GM19351 (cell line): Measurements from ENCODE around the gene ST7.

ENCODE experiments used
- ATAC-seq: cut with Tn5 transposase; IDR thresholded peaks from one replicate; pipeline ENCODE4 v1.9.1; 2021; ENCODE audit warnings: mild to moderate bottlenecking, moderate library complexity; ENCODE audit not compliant: unreplicated experiment

The ST7 gene

DNA sequence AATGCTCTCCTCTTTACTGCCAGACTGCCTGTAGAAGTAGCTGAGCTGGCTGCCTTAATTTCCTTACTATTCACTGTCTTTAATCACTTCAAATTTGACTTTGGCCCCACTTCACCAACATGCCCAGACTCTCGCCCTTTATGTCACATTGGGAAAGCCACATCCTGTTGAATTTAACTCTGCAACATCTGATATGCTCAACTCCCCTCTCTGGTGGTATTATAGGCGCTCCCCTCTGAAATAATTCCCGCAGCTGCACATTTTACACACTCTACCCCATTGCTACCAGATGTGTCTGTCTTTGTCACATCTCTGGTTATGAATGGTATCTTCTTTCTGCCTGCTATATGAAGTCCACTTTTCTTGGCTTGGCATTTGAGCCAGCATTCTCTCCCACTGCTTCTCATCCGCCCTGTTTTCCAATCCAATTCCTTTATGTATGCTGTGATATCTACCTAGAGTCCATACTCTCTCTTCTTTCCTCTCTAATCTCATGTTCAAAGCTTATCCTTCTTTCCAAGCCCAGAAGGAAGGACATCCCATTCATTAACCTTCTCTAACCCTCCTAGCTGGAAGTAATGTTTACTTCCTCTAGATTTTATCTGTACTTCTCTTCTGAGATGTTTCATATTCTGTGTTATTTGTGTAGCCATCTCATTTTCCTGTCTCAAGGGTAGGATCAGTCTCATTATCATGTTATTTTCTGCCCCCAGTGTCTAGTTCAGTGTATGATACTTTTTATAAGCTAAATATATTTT is 134.5 kb downstream of the ST7 start:
- ATAC-seq, result no peak

DNA sequence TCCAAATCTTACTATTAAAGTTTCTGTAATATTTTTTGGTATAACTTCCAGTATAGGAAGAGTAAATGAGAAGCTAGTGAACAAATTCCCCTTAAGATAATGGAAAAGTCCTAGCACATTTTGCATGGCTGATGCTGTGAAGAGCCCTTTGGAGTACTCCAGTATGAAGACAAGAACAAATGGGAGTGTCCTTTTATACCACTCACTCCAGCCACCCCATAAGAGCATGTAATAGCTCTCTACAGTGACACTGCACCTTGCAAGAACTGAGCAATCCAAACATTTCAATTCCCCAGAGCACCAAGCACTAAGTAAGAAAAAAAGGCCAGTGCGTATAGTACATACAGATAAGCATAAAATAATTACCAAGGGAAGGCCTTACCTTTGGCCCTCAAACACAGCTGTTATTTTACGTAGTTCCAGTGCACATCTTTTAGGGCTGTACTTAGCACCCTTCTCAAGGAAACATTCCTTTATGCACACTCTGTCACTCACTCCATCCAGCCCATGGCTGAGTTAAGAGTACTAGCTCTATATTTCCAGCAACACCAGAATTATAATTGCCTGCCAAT is 135.4 kb downstream of the ST7 start:
- no peak for ATAC-seq

DNA sequence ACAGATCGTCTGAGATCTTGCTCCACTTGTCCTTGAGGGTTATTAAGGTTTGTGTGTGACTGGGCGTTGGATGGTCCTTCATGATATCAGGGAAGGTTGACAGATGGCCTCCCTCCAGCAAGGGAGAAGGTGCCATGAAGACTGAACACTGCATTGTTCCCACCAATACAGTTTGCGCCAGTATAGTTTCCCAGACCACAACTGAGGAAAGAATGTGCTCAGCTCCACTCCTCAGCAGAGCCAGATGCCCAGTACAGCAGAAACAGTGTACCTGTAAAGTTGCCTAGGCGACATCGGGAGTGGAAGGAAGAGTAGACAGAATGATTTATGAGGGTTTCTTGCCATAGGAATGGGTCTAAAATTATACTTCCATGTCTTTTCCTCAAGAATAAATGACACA is 137.5 kb downstream of the ST7 start:
- ATAC-seq, result no peak

DNA sequence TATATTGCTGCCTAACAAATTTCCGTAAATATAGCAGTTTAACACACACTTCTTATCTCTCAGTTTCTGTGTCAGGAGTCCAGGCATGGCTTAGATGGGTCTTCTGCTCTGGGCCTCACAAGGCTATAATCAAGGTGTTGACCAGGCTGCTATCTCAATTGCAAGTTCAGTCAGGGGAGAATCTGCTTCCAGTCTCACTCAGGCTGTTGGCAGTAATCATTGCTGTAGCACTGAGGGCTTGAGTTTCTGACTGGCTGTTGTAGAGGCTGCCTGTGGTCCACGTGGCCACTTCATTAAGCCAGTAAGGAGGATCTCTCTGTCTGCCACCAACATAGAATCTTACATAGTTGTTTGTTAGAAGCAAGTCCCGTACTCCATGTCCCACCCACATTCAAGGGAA is 138.4 kb downstream of the ST7 start:
- ATAC-seq, result no peak

DNA sequence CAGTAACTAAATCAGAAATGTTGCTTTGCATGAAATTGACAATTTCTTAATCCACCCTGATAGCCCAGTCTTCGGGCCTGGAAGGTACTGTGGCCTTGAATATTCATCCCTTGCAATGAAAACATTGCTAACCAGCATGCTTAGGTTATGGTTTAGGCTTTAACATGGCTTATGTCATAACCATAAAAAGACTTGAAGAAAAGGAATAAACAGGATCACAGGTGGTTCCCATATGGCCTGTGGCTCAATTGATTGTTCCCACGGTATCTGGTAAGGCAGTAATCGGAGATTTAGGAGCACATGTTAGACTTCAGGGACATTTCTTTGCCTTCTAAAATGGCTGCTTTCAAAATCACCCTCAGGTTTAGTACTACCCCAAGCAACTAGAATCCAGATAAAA is 139.5 kb downstream of the ST7 start:
- no peak for ATAC-seq

DNA sequence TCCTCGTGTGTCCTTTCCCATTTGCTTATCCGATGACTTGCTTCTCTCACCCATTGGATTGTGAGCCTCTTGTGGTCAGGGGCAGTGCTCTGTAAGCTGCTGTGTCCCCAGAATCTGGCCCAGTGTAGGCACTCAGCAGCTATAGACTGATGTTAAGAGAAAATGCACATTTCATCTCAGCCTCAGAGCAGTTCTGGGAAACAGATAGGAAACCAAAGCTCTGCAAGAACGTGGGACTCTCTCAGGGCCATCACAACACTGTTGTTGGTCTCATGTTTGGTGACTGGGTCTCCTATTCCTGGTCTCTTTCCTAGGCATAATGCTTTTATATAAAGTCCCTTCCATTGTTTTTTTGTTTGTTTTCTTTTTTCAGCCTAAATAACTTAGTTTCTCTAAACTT is 141.2 kb downstream of the ST7 start:
- ATAC-seq, result no peak

DNA sequence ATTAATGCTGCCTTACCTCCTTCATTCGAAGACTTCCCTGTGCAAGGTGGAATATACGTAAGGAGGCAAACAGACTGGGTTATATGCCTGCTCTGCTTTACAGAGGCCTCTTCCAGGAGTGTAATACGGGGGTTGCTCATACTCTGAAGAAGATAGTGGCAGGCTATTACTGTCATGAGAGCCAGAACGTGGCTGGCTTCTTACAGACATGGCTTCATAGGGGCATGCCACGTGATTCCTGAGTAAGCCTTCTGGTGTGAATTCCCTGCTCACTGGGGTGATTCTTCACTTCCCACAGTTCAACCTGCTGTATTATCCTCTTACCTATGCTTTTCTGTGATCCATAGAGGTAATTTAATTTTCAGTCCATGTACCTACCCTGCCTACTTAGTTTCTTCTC is 141.8 kb downstream of the ST7 start:
- ATAC-seq, result no peak

DNA sequence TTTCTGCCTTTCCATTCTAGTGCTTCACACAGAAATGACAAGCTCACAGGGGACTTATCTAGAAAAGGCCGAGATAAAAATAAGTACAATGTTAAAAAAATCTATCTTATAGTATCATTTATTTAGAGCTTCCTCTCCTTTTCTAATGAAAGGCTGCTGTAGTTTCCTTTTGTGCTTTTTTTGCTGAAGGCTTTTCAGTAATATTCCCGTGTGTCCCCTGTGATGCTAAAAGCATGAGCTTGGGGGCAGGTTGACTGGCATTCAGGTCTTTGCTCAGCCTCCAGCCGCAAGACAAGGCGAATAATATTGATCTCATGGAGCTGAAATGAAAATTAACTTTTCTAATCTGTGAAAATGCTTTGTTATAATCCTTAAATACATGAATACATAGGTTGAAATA is 143.0 kb downstream of the ST7 start:
- no peak for ATAC-seq

DNA sequence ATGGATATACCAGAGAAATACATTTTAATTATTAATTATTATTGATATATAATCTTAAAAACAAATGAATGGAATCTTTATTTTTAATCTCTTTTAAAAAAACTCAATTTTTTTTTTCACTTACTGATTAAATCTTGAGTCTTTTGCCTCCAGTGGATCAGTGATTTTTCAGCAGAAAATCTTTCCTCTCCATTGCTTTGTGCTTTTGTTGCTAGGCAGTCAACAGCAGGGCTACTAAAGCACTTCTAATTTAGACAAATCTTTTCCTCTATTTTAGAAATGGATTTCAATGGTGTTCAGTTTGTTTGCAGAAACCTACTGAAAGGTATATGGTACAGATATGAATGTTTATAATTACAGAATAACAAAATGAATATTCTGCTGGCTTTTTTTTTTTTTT is 143.6 kb downstream of the ST7 start:
- no peak for ATAC-seq

DNA sequence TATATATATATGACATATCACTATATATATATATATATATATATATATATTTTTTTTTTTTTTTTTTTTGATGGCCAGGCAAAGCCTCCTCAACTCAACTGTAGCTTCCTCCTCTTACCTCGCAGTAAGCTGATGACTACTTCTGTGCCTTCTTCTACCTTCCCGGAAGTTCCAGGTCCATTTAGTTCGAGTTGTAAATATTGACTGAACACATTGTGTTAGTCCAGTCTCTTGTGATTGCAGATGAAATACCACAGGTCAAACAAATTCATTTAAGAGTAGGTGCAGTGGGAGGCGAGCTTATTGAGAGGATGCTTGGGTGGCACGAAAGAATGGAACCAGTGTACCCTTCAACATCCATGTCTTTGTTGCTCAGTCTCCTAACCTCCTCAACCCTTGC is 144.6 kb downstream of the ST7 start:
- ATAC-seq, result no peak

DNA sequence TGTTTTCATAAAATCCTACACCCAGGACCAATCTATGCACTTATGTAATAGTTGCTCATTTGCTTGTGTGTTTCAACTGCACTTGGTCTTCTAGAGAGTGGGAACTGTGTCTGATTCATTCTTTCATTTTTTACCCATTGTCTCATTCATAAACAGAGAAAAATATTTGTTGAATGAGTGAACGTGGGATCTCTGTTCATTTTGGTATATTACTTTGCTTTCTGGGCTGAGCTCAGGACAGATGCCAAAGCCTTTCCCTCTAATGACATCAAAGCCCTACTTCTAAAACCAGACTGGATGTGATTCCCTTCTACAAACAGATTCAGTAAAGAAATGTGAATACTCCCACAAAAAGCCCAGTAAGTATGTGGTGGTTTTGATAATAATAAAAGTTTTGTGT is 145.2 kb downstream of the ST7 start:
- ATAC-seq, result no peak

DNA sequence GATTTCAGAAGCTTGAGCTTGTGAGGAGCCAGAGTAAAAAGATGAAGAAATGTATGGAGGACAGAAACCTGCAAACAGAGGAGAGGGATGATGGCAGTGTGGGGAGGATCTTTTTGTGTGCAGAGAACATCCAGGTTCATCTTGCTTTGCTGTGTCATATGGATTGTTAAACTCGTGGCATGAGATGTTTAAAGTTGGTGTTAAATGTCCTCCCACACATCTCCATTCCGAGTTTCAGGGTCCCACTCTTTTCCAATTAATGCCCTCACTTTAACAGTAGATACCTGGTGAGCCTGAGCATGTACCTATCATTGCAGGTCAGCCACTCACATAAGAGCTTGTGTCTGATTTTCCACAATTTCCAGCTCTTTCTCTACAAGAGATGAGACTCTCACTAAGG is 147.7 kb downstream of the ST7 start:
- no peak for ATAC-seq

DNA sequence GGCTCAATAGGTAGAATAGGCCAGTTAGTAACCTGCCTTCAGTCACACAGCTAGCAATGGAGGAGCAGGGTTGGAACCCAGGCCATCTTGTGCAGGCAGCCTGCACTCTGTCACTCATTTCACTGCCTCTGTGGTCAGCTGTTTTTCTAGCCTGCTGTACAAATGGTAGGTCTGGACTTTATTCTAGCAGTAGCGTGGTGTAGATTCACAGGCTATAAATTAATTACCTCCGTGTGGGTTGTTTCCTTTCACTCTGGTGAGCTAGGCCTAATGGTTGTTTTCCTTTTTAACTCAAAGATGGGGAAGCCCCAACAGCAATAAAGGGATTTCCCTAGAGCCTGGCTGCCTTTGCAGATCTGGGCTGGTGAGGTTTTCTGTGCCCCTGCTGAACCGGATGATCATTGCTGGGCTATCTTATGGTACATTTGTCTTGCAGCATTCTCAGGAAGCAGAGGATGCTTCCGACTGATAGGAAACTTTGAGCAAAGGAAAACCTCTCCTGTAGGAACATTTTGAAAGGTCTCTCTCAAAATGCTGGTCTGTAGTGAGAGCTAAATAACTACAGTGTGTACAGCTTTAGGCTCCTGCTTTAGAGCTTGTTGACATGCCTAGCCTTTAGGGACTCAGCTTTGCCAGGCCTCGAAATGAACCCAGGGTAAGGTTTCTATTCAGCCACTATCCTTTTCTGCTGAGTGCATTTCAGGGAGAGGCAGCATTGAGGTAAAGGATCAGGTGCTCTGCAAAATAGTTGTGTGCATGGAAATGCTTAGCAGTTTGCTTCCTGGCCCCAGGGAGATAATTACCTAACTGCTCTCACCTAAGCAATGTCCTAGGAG is 157.4 kb downstream of the ST7 start:
- ATAC-seq, result peak; percentile 96

DNA sequence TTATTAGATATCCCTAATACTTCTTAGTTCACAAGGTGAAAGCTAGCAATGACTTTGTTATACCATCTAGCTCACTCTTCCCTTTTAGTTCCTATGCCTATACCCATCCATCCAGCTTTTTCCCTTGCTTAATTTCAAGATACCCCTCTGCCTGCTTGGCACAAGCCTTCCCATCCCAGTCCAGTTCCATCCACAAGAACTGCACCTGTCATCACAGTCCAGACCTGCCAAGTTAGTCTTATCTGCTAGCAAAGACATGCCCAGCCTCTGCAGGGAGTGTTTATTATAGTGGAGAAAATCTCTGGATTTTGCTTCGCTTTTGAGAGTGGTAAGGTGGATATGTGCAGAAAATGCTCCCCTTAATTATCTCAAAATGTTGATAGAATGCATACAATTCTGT is 158.2 kb downstream of the ST7 start:
- no peak for ATAC-seq

DNA sequence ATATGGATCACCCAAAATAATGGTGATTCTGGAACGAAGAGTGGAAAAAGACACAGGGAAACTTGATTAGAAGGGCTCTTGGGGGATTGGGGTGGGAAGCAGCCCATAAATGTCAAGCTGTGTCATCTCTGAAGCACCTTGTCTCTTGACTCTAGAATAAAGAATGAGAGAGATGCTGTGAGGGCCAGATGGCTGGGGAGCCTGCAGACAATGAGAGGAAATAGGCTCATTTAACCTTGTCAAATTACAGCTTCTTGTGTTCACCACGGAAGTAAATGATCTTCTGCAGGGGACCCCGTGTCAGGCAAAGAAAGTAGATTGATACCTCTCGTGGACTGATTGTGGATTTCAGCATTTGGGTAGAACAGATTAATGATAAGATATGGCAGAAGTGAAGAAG is 159.3 kb downstream of the ST7 start:
- no peak for ATAC-seq

DNA sequence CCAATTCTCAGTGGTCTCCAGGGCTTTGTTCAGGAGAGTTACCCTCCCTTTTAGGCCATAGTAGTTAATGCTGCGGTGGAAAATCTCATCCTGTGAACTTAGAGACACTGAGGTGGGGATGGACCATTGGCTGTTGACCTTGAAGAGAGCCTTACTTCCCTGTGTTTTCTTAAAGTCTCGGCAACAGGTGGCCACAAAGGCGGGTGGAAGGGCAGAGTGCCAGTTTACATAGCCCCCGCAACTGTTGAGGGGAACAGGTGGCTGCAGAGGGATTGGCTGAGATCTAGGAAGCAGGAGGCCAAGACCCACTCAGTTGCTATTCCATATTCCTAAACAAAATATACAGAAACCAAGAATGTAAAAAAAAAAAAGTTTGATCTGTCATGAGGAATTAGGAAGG is 160.6 kb downstream of the ST7 start:
- ATAC-seq, result no peak

DNA sequence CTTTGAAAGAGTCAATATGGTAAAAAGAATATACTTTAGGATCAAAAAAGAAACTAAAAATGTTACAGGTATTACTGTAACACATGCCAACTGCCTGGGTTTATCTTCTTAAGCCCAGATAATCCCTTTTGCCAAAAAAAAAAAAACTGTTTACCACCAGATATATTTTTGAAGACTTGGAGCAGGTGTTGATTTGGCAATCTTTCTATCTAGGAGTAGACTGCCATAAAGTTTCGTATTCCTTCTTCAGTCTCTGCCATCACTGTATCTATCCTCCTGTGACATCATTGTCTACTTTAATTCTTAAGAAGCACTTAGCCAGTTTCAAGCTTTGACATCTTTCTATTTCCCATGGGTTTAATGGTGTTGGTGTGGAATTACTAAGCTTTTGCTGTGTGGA is 161.0 kb downstream of the ST7 start:
- ATAC-seq, result no peak

DNA sequence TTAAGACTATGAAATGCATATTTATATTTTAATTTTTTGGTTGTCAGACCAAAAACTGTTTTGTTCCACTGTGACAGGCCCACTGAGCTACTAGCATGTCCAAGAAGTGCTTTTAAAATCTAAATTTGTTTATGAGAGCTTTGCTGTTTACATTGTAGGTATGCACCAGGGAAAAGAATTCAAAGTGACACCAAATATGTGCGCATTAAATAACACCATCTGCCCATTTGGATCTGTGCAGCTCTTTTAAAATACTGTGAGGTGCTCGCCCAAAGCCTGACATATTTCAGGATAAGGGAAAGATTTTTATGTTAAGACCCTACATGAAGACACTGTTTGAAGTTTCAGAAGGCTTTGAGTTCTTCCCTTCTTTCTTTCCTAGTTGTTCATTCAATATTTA is 162.9 kb downstream of the ST7 start:
- ATAC-seq, result no peak

DNA sequence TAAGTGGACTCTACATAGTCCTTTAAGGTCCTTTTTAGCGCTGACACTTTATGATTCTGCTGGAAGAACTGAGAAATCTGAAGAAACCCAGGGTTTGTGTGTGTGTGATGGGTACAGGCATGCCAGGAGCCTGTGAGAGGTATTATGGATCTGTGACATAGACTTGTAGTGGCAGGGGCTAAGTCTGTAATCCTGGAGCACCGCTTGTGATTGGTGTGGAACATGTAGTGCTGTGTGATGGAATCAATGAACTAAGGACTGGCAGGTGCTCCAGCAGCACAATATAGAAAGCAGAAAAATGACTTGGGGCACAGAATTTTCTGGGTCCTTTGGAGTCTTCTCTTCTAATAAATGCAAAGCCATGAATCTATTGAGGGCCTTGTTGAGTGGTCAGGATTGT is 163.9 kb downstream of the ST7 start:
- no peak for ATAC-seq

DNA sequence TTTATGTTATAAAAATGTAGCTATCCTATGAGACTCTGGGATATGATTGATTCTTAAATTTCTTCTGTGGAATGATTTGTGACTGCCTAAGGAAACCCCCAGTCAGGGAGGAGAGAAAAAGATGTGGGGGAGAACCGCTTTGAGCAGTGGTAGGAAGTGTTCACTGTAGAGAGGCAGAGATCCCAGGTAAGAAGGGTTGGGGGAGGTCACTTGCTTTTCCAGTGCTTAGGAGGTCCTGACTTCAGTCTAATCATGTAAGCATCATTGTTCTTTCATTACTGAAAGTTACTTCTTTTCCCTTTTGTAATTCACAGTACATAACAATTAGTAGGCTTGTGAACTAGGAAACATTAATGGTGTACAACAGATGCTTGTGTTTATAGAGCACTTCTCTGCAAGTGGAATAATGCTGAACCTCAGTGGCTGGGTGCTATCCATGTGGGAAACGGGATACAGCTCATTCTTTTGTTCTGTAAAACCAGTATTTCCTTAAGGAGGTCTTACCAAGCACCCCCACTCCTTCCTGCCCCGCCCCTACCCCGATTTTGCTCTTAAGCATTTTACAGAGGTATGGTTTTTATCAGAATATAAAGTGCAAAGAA is 165.4 kb downstream of the ST7 start:
- no peak for ATAC-seq

DNA sequence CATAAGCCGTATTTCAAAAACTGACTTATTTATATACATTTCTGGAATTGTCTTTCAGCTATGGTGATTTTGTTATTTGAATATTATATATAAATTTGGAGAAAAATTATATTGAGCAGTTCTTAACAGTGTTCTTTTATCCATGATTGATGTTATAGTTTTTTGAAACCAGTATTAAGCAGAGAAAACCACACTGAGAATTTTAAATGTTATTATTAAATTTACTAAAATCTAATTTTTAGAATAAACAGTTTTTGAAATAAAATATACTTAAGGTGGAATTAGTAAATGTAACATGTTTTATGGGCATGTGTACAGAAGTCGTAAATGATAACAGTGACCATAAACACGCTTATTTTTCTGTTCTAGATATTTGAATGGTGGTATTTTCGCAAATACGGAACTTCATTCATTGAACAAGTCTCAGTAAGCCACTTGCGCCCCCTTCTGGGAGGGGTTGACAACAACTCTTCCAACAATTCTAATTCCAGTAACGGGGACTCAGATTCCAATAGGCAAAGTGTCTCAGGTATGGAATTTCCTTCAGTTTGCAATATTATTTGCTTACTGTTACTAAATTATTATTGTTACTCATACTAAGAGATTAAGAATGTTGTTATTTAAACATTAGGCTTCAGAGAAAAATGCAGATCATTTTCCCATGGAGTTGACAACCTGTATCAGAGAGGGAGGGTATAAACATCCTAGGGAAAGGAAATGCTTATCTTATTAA is 166.1 kb downstream of the ST7 start:
- ATAC-seq, result peak; percentile 42
